DMS 273 treated with DMSO at 0.1 percent for 48 hours (cell line): ENCODE measurements around the gene CCDC167.
A peak's percentile ranks its signal among the peaks of the same experiment; 100 is the strongest.

Experiments
- DNase-seq: peaks from one replicate; lab custom pipeline; 2025; lab: John Stamatoyannopoulos, UW

Gene CCDC167

DNA sequence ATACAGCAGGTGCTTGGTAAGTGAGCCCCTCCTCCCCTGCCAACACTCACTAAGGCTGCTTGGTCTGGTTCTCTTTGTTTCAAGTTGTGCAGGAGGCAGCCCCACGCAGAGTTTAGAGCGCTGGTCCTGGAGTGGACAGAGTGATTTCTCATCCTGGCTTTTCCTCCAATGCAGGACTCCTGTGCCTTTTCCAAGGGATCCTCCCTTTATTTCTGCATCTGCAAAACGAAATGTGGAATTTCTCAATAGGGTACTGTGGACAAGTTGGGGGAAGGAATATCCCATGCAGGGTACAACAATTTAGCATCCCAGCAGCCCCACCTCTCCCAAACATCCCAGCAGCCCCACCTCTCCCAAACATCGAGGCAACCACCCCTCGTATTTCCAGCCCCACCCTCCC is 30.6 kb upstream of the CCDC167 start:
- DNase-seq, result no peak

DNA sequence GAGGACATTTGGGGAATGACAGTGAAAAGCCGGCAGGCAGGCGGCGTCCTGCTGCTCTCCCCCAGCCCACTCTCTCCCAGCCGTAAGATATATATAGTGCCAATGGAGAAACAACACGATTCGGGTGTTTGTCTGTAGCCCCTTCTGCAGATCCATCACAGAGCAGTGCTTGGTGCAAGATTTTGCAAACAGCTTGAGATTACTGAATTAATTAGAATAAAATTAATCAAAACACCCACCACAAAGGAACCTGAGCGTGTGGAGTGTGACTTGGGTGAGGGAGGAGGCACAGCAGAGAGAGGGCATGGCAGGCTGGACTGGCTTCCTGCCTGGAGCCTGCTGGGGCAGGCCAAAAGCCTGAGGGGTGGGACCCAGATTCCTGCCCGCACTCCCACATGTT is 28.8 kb upstream of the CCDC167 start:
- no peak for DNase-seq

DNA sequence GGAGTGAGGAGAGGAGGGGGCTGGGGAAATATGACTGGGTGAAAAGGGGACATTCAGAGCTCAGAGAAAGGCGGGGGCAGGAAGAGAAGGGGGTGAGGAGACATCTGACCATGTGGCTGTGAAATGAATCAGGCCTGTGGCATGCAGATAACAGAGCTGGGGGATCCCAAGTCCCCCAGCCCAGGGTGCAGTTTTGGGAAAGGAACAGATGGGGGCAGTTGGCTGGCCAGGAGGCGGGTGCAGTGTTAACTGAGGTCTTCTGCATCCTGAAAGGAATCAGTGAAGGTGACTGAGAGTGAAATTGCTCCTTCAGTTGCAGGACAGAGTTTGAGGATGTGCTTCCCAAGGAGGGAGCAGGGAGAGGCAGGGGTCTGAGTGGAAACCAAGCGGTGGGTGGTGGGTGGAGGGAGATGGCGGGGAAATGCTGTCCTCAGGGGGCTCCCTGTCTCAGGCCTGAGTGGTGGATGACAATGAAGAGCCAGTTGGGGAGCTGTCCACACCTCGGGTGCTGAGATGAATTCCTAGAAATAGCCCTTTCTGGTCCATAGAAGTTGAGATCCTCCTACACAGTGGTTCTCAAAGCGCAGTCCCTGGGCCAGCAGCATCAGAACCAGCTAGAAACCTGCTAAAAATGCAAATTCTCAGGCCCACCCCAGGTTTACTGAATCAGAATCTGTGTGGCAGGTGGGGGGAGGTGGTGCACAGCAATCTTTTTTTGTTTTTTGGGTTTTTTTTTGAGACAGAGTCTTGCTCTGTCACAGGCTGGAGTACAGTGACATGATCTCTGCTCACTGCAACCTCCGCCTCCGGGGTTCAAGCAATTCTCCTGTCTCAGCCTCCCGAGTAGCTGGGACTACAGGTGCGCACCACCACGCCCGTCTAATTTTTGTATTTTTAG is 26.0 kb upstream of the CCDC167 start:
- DNase-seq, result no peak

DNA sequence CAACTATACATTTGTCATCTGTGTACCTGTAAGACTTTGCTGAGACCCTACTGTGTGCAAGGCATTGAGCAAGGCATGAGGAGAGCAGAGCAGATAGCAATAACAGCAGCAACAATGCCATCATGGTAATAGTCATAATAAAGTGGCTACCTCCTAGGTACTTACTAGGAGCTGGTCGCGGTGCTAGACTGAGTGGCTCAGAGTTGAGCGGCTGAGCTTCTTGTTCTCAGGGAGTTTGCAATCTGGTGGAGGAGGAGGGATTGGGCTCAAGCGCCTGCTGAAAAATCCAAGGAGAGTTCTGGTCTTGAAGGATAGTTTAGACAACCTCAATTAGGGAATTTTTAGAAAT is 25.3 kb upstream of the CCDC167 start:
- no peak for DNase-seq

GRCh38 chr6:37524025-37524969 is 24.6 kb upstream of the CCDC167 start:
- DNase-seq, result no peak

DNA sequence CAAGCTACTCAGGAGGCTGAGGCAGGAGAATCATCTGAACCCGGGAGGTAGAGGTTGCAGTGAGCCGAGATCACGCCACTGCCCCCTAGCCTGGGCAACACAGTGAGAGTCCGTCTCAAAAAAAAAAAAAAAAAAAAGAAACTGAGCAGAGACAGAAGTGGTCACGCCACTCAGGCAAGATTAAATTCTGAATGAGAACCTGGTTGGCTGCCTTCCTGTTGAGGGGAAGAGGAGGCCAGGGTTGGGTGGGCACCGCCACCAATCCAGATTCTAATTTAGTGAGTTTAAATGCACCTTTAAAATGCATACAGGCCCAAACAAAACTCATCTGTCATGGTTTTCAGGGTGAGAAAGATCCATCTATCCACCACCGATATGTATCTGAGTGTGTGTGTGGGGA is 23.7 kb upstream of the CCDC167 start:
- DNase-seq, result no peak

DNA sequence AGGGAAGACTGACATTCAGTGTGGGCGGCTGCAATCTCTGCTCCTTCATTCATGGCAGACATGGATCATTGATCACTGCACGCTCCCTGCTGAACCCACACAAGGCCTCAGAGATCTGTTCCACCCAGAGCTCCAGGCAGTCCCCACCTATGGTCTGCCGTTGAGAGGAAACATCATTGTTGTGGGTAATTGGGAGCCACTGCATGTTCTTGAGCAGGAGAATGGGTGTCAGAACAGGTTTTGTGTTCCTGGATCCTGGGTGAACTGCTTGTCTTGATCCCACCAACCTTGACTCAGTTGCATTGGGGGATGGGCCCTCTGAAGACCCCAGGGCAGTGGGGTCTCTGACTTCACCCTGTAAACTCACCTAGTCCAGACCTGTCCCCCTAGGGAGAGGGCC is 23.1 kb upstream of the CCDC167 start:
- DNase-seq, result no peak

GRCh38 chr6:37521674-37522073 is 22.0 kb upstream of the CCDC167 start:
- DNase-seq, result no peak

- no peak for DNase-seq
Measured at GRCh38 chr6:37520926-37521325, 21.2 kb upstream of the CCDC167 start.

GRCh38 chr6:37519461-37519860 is 19.8 kb upstream of the CCDC167 start:
- DNase-seq, result no peak

DNA sequence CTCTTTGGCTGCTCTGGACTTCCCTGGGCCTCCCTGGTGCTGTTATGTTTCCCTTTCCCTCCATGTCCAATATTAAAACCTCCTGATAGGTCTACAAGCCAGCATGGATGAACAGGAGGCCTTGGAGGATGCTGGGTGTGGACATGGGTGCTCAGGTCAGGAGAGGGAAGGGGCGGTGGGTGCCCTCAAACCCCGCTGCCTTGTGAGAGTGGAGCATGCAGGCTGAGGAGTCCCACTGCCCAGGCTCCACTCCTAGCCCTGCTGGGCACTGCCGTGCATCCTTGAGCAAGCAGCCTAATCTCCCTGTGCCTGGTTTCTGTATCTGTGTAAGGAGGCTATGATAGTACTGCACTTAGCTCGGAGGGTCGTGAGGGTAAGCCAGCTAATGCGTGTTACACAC is 18.4 kb upstream of the CCDC167 start:
- no peak for DNase-seq

GRCh38 chr6:37517411-37517812 is 17.7 kb upstream of the CCDC167 start:
- DNase-seq, result peak; percentile 75

GRCh38 chr6:37516920-37517405 is 17.3 kb upstream of the CCDC167 start:
- DNase-seq, result peak; percentile 75

DNA sequence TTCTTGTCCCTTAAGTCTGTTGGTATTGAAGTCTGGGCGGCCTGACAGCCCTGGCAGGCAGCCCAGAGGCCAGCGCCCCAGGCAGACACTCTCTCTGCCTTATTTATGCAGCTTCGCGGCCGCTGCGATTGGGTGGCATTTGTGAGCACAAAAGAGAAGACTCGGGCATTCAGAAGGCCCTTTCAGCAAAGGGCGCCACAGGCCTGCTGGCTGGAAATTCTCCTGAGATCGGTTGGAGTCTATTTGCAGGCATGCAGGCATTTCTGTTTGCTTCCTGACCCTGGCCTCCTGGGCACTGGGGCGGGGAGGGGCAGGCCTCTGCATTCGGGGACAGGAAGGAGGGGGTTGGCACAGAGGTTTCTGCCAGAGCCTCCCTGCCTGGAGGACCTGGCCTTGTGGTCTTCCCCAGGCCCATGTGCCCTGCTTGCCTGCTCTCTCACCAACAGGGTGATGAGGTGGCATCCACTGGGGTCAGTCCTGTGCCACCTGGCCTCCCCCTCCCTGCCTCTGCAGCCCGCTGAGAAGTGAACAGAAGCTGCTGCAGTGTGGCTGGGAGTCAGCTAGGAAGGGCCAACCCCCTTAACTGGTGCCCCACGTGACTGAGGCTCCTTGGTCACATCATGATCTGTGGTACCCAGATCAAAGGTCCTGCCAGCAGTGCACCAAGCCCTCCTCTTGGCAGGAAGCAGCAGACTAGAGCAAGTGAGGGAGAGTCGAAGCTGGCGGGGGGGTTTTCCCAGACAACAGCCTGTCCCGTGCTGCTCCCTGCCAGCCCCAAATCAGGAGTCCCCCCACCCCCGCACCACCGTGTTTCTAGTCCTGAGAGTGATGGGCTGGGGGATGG is 16.6 kb upstream of the CCDC167 start:
- peak; percentile 76 for DNase-seq

GRCh38 chr6:37515712-37516075 is 16.0 kb upstream of the CCDC167 start:
- no peak for DNase-seq

DNA sequence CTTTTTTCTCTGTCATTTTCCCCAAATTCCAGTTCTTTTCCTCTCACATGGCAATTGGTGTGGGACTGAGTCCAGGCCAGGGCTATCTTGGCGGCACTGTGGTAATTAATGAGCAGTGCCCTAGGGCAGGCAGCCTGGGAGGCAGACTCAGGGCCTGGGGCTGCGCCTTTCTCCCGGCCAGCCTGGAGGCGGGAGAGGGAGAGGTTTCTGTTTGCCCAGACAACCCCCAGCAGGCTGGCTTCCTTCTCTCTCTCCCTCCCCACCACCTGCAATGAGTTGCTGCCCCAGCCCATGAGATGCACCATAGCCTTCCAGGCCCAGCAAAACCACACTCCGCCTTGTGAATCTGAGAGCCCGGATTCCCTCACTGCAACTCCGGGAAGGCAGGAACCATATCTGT is 15.1 kb upstream of the CCDC167 start:
- DNase-seq, result no peak

GRCh38 chr6:37514321-37514771 is 14.7 kb upstream of the CCDC167 start:
- no peak for DNase-seq

GRCh38 chr6:37513576-37513975 is 13.9 kb upstream of the CCDC167 start:
- DNase-seq, result no peak

DNA sequence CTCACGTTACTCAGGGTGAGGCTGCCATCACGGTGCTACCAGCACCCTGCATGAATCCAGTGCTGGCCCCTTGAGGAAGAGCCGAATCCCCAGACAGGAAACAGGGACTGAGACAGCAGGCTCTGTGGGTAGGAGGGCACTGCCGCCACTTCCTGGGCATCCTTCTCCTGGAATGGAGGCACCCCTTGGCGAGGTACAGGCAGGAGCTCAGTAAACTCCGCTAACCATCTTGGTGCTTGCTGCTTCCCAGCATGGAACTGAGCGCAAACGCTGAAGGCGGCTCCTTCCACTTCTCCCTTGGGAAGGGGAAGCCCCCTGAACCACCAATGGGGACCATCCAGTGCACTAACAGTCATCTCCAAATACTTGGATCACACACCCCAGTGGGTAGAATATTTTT is 13.5 kb upstream of the CCDC167 start:
- no peak for DNase-seq

DNA sequence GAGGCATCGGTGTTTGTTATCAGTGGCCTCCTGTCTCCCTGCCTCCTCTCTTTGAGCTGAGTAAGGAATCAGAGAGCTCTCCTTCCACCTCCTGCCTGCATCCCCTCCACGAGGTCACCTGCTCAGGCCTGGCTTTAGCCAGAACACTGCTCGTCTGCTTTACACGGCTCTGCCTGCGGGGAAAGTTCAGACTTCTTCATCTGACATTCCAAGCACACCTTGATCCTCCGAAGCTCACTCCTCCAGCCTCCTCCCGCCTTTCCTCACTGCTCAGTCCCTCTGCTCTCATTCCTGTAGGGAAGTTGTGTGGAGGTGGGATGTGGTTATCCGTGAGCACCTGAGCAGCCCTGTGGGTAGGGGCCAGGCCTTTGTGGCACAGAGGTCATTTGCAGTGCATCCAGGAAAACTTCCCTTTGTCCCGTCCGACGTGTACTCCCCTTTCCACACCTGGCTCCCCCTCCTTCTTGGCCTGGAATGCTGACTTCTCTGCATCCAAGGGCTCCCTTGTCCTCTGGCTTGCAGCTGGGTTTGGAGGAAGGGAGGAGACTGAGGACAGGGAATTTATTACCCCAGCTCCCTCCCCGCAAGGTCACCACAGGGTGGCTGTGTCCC is 12.8 kb upstream of the CCDC167 start:
- DNase-seq, result no peak

- no peak for DNase-seq
Measured at GRCh38 chr6:37511910-37512399, 12.3 kb upstream of the CCDC167 start.
